ENCODE results near the gene RIPOR2. TPM values are rescaled to one million over a fixed set of nuclear protein-coding genes. Genes with fewer than 3 reads are reported as not detected.
"Not testable (repeated sequence)": the region's sequence is repeated elsewhere in the genome, so short reads cannot be mapped to it uniquely, and the experiment has no call there.

RIPOR2 gene
- total and polyA plus RNA-seq, 8 donors = 3.9 to 56.8 (median 6.0) TPM

GRCh38 chr6:24774696-24775519 is 160.9 kb downstream of the RIPOR2 start, which contains the start of gene GMNN:
TSS of gene GMNN (plus strand) at chr6:24774937. CDS start at chr6:24777247, 2,310 bp downstream.
- H3K27ac ChIP-seq = peak within 1 kb of the TSS; percentile 90 to 94
- peaks cover 13 to 35% of the 10 kb centered on the region in 2 donors for H3K4me1 ChIP-seq
- TF ChIP-seq, protein P1, sequence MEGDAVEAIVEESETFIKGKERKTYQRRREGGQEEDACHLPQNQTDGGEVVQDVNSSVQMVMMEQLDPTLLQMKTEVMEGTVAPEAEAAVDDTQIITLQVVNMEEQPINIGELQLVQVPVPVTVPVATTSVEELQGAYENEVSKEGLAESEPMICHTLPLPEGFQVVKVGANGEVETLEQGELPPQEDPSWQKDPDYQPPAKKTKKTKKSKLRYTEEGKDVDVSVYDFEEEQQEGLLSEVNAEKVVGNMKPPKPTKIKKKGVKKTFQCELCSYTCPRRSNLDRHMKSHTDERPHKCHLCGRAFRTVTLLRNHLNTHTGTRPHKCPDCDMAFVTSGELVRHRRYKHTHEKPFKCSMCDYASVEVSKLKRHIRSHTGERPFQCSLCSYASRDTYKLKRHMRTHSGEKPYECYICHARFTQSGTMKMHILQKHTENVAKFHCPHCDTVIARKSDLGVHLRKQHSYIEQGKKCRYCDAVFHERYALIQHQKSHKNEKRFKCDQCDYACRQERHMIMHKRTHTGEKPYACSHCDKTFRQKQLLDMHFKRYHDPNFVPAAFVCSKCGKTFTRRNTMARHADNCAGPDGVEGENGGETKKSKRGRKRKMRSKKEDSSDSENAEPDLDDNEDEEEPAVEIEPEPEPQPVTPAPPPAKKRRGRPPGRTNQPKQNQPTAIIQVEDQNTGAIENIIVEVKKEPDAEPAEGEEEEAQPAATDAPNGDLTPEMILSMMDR (IDR thresholded peaks at IDR 0.05) = no peak
- peak within 1 kb of the TSS; percentile 86 to 98 for H3K4me3 ChIP-seq
- no peaks in the 10 kb centered on the region for H3K27me3 ChIP-seq
- intact Hi-C loops (cut with DNase I) = no loop called here
- no peaks in the 10 kb centered on the region for H3K9me3 ChIP-seq
- ATAC-seq (peak; percentile 98), DNase-seq (peak; percentile 95 to 100 (median 98))
- H3K36me3 ChIP-seq = no peaks in the 10 kb centered on the region

- no peaks in the 10 kb centered on the region for H3K36me3 ChIP-seq
- intact Hi-C loops (cut with DNase I) = loop anchor here in 1 of 2 donors (10.0 kb wide), 1 partner anchor 184 kb away; no protein-coding TSS in a partner anchor
- DNase-seq (no peak), ATAC-seq (no peak)
- H3K27ac ChIP-seq = no peak overlapping the region
- no peak overlapping the region for H3K4me3 ChIP-seq
- no peaks in the 10 kb centered on the region for H3K27me3 ChIP-seq
- H3K9me3 ChIP-seq = no peaks in the 10 kb centered on the region
- H3K4me1 ChIP-seq = no peaks in the 10 kb centered on the region
- TF ChIP-seq, protein P1 (IDR thresholded peaks at IDR 0.05) = no peak
Observed at GRCh38 chr6:24768361-24768760, 167.4 kb downstream of the RIPOR2 start.

- H3K27me3 ChIP-seq = no peaks in the 10 kb centered on the region
- DNase-seq (no peak), ATAC-seq (peak; percentile 80)
- intact Hi-C loops (cut with DNase I) = loop anchor here in 1 of 2 donors (10.0 kb wide), 1 partner anchor 182 kb away; no protein-coding TSS in a partner anchor
- TF ChIP-seq, protein P1 (IDR thresholded peaks at IDR 0.05) = peak; percentile 22 to 57
- H3K27ac ChIP-seq = no peak overlapping the region
- H3K9me3 ChIP-seq = no peaks in the 10 kb centered on the region
- no peak overlapping the region for H3K4me3 ChIP-seq
- no peaks in the 10 kb centered on the region for H3K4me1 ChIP-seq
- H3K36me3 ChIP-seq = no peaks in the 10 kb centered on the region
Observed at GRCh38 chr6:24766680-24767462, 168.9 kb downstream of the RIPOR2 start.

DNA sequence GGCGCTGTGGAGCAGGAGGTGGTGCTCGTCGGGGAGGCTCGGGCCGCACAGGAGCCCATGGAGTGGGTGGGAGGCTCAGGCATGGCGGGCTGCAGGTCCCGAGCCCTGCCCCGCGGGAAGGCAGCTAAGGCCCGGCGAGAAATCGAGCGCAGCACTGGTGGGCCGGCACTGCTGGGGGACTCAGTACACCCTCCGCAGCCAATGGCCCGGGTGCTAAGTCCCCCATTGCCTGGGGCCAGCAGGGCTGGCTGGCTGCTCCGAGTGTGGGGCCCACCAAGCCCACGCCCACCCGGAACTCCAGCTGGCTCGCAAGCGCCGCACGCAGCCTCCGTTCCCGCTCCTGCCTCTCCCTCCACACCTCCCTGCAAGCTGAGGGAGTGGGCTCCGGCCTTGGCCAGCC is 169.8 kb downstream of the RIPOR2 start:
- not testable (repeated sequence) for H3K9me3 ChIP-seq, DNase-seq, H3K4me1 ChIP-seq, H3K27me3 ChIP-seq, ATAC-seq, H3K27ac ChIP-seq, H3K4me3 ChIP-seq, H3K36me3 ChIP-seq
- intact Hi-C loops (cut with DNase I) = loop anchor here in 1 of 2 donors (10.0 kb wide), 1 partner anchor 181 kb away; no protein-coding TSS in a partner anchor

DNA sequence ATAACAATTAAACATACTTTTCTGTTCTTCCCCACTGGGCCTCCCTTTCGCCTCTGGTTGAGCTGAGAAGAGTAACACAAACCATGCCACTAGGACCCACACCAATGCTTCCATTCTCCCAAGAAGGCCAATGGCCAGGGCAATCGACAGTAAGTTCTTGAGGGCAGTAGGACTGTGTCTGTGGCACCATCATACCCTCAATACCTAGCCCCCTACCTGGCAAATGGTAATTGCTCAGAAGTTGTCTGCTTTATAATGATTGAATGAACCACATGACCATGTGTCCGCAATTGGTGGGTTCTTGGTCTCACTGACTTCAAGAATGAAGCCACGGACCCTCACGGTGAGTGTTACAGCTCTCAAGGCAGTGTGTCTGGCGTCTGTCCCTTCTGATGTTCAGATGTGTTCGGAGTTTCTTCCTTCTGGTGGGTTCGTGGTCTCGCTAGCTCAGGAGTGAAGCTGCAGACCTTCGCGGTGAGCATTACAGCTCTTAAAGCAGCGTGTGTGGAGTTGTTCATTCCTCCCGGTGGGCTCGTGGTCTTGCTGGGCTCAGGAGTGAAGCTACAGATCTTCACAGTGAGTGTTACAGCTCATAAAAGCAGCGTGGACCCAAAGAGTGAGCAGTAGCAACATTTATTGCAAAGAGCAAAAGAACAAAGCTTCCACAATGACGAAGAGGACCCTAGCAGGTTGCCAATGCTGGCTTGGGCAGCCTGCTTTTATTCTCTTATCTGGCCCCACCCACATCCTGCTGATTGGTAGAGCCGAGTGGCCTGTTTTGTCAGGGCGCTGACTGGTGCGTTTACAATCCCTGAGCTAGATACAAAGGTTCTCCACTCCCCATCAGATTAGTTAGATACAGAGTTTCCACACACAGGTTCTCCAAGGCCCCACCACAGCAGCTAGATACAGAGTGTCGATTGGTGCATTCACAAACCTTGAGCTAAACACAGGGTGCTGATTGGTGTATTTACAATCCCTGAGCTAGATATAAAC is 170.6 kb downstream of the RIPOR2 start:
- H3K36me3 ChIP-seq, H3K27me3 ChIP-seq, DNase-seq, ATAC-seq, H3K4me1 ChIP-seq, H3K4me3 ChIP-seq, H3K9me3 ChIP-seq, H3K27ac ChIP-seq: not testable (repeated sequence)
- intact Hi-C loops (cut with DNase I) = loop anchor here in 1 of 2 donors (10.0 kb wide), 1 partner anchor 180 kb away; no protein-coding TSS in a partner anchor

All from left lung (tissue), 10 donors.